Erythroblast (primary cell): Measurements from ENCODE around the gene CD82.

Experiments used
- DNase-seq, 2 experiments: peaks; one replicate each; lab custom pipeline; 2025; lab: John Stamatoyannopoulos, UW
- GATA1 ChIP-seq: IDR thresholded peaks from 2 replicates; pipeline ENCODE4 v1.6.1; 2011; ENCODE audit warnings: low read depth, mild to moderate bottlenecking, control low read depth, low read length, moderate library complexity
- POLR2A ChIP-seq: IDR thresholded peaks from 2 replicates; pipeline ENCODE4 v1.6.1; 2011; ENCODE audit warnings: mild to moderate bottlenecking, low read length

Gene CD82

GRCh38 chr11:44590769-44591168 lies 25.3 kb downstream of the CD82 start:
- TF ChIP-seq POLR2A, result no peak
- no peak for TF ChIP-seq GATA1
- DNase-seq, result no peak

- no peak for DNase-seq
- no peak for TF ChIP-seq POLR2A
- TF ChIP-seq GATA1, result no peak
Measured at GRCh38 chr11:44591557-44591956, 26.1 kb downstream of the CD82 start.

- no peak for DNase-seq
- TF ChIP-seq GATA1 (no peak), POLR2A (no peak)
Measured at GRCh38 chr11:44592125-44592940, 26.9 kb downstream of the CD82 start.

- TF ChIP-seq GATA1 (no peak), POLR2A (no peak)
- DNase-seq, result no peak
Measured at GRCh38 chr11:44593251-44593650, 27.8 kb downstream of the CD82 start.

GRCh38 chr11:44595006-44595405 lies 29.5 kb downstream of the CD82 start:
- DNase-seq, result no peak
- TF ChIP-seq GATA1 (no peak), POLR2A (no peak)

- DNase-seq, result no peak
- TF ChIP-seq POLR2A (no peak), GATA1 (no peak)
Measured at GRCh38 chr11:44595964-44596381, 30.5 kb downstream of the CD82 start.

GRCh38 chr11:44596525-44597276 lies 31.2 kb downstream of the CD82 start:
- TF ChIP-seq GATA1 (no peak), POLR2A (no peak)
- DNase-seq, result no peak

GRCh38 chr11:44597358-44598012 lies 32.0 kb downstream of the CD82 start:
- DNase-seq, result no peak
- TF ChIP-seq GATA1, result no peak
- TF ChIP-seq POLR2A, result no peak

- DNase-seq, result no peak
- TF ChIP-seq GATA1 (no peak), POLR2A (no peak)
Measured at GRCh38 chr11:44598831-44599230, 33.4 kb downstream of the CD82 start.

- no peak for DNase-seq
- TF ChIP-seq POLR2A (no peak), GATA1 (no peak)
Measured at GRCh38 chr11:44600261-44600660, 34.8 kb downstream of the CD82 start.

GRCh38 chr11:44600839-44601383 lies 35.4 kb downstream of the CD82 start:
- DNase-seq, result no peak
- TF ChIP-seq POLR2A, result no peak
- no peak for TF ChIP-seq GATA1

- TF ChIP-seq GATA1 (no peak), POLR2A (no peak)
- DNase-seq, result no peak
Measured at GRCh38 chr11:44601471-44602370, 36.3 kb downstream of the CD82 start.
